CD8-positive, alpha-beta memory T cell (primary cell): ENCODE data around the gene HLTF. TPM values are rescaled to one million over a fixed set of nuclear protein-coding genes. Genes with fewer than 3 reads are reported as not detected.

ENCODE experiments used
- CTCF ChIA-PET: fragments of 350-600 bp; sonication (Branson Sonifier 250); formaldehyde crosslinking; loops from one replicate; lab custom pipeline; 2021; ENCODE audit warnings: antibody characterized with exemption; lab: Charles Lee
- POLR2A ChIA-PET: fragments of 350-600 bp; sonication (Branson Sonifier 250); formaldehyde crosslinking; loops from one replicate; lab custom pipeline; 2021; ENCODE audit warnings: antibody characterized with exemption; lab: Charles Lee
- DNase-seq, 5 donors: peaks; one replicate each; pipeline versions ENCODE4 v3.0.0 to v3.0.0-alpha.2; 2020 to 2022; ENCODE audit warnings: mixed read lengths in 1 of 5
- H3K27ac ChIP-seq: one replicate; pipeline ENCODE4 v1.7.0; 2013; ENCODE audit warnings: low read depth, mild to moderate bottlenecking, low read length, moderate library complexity
- H3K27me3 ChIP-seq: 2 replicates; pipeline ENCODE4 v1.7.0; 2013; ENCODE audit warnings: low read length, mild to moderate bottlenecking; ENCODE audit not compliant: insufficient read depth, poor library complexity, severe bottlenecking
- H3K36me3 ChIP-seq: 2 replicates; pipeline ENCODE4 v1.7.0; 2013; ENCODE audit warnings: mild to moderate bottlenecking, low read length, moderate library complexity; ENCODE audit not compliant: insufficient read depth
- H3K4me1 ChIP-seq: 2 replicates; pipeline ENCODE4 v1.7.0; 2013; ENCODE audit warnings: mild to moderate bottlenecking, low read length, moderate library complexity; ENCODE audit not compliant: insufficient read depth
- H3K4me3 ChIP-seq: 2 replicates; pipeline ENCODE4 v1.7.0; 2013; ENCODE audit warnings: mild to moderate bottlenecking, low read length
- H3K9me3 ChIP-seq: 2 replicates; pipeline ENCODE4 v1.7.0; 2013; ENCODE audit warnings: mild to moderate bottlenecking, low read length
- H3K27ac Mint-ChIP-seq, 8 donors: one replicate each; pipeline ENCODE4 v1.8.0; 2020 to 2021; ENCODE audit warnings: mixed read lengths in 8 of 8, mild to moderate bottlenecking in 6 of 8, inconsistent platforms in 3 of 8, moderate library complexity in 3 of 8
- H3K27me3 Mint-ChIP-seq, 2 donors: one replicate each; pipeline ENCODE4 v1.8.0; 2020 to 2021; ENCODE audit warnings: mixed read lengths in 2 of 2, mild to moderate bottlenecking in 1 of 2, moderate library complexity in 1 of 2
- H3K36me3 Mint-ChIP-seq, 3 donors: one replicate each; pipeline ENCODE4 v1.8.0; 2020 to 2021; ENCODE audit warnings: mixed read lengths in 3 of 3, inconsistent platforms in 1 of 3, mild to moderate bottlenecking in 1 of 3
- H3K4me1 Mint-ChIP-seq, 3 donors: one replicate each; pipeline ENCODE4 v1.8.0; 2020 to 2021; ENCODE audit warnings: mixed read lengths in 3 of 3, inconsistent platforms in 1 of 3, mild to moderate bottlenecking in 1 of 3
- H3K4me3 Mint-ChIP-seq, 7 donors: one replicate each; pipeline ENCODE4 v1.8.0; 2020 to 2021; ENCODE audit warnings: mixed read lengths in 7 of 7, mild to moderate bottlenecking in 6 of 7, moderate library complexity in 4 of 7, inconsistent platforms in 2 of 7
- H3K9me3 Mint-ChIP-seq, 5 donors: one replicate each; pipeline ENCODE4 v1.8.0; 2020 to 2022; ENCODE audit warnings: mixed read lengths in 5 of 5, mild to moderate bottlenecking in 3 of 5, moderate library complexity in 2 of 5, inconsistent platforms in 1 of 5
- polyA plus RNA-seq: library from polyadenylated mRNA; unstranded; fragments of 300-500 nt; fragmentation: Illumina TruSeq; gene quantifications from one replicate; pipeline ENCODE4 v1.2.3, GENCODE V29; 2021
- total RNA-seq, 2 experiments: library from RNA; stranded (reverse); gene quantifications; one replicate each; pipeline ENCODE4 v1.2.3, GENCODE V29; 2021

Gene HLTF
- total and polyA plus RNA-seq, 3 experiments from 2014 or later: 17.5 to 20.9 (median 18.6) TPM

- no peaks in the 10 kb centered on the region for H3K9me3 Mint-ChIP-seq
- Histone ChIP-seq H3K4me3 (no peak overlapping the region), H3K36me3 (no peaks in the 10 kb centered on the region), H3K4me1 (no peaks in the 10 kb centered on the region), H3K9me3 (no peaks in the 10 kb centered on the region), H3K27ac (no peak overlapping the region), H3K27me3 (no peaks in the 10 kb centered on the region)
- no peak overlapping the region for H3K27ac Mint-ChIP-seq
- H3K36me3 Mint-ChIP-seq: no peaks in the 10 kb centered on the region
- CTCF ChIA-PET: interaction anchor here (1.2 to 4.0 kb wide), 3 partner anchors 148 to 152 kb away, joined by 3 to 30 read pairs (median 5); no protein-coding TSS in a partner anchor
- H3K27me3 Mint-ChIP-seq: peaks cover 0 to 13% of the 10 kb centered on the region in 2 donors
- H3K4me1 Mint-ChIP-seq: peaks cover 4 to 5% (median 4%) of the 10 kb centered on the region in 3 donors
- DNase-seq: no peak
- no peak overlapping the region for H3K4me3 Mint-ChIP-seq
- POLR2A ChIA-PET: no interaction called here
Measured at GRCh38 chr3:149122721-149123578, 36.6 kb upstream of the HLTF start.

DNA sequence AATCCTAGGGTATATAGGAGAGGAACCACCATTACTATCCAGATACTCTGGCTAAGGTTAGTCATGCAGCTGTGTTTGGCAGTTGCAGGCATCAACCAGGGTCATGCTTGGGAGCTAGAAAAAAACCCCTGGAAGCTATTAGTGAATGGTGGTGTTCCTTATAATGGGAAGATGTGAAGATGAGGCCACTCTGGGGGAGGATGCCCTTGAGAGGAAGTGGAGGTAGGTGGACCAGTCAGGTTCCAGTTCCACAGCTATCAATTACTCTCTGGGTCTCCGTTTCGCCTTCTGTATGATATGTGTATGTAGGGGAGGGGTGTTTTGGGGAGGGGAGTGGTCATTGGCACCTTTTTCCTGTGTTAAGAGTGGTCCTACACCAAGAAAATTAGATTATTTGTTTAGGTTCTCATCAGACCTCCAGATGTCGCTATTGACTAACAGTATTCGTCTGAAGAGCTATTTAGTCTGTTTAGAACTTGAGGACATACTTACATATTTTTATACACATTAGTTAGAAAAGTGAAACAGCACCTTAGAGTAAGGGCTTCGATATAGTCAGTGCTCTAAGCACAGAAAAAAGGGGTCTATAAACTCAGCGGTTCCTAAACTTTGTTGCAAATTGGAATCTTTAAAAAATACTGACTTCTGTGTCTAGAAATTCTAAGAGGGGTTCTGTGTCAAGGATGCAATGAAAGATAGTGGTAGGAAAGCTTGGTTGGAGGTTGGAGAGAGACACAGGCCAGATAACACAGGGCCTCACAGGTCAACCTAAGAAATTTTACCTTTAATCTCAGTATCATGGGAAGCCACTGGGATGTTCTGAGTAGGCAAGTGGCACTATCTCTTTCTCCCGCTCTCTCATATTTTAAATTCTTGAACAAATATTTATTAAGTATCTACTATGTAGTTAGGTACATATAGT is 34.0 kb upstream of the HLTF start:
- no peaks in the 10 kb centered on the region for H3K36me3 ChIP-seq
- H3K4me3 ChIP-seq: no peak overlapping the region
- Mint-ChIP-seq H3K4me1 (peaks cover 4 to 5% (median 4%) of the 10 kb centered on the region in 3 donors), H3K27ac (no peak overlapping the region), H3K36me3 (no peaks in the 10 kb centered on the region), H3K4me3 (no peak overlapping the region), H3K27me3 (peaks cover 0 to 9% of the 10 kb centered on the region in 2 donors), H3K9me3 (no peaks in the 10 kb centered on the region)
- no peaks in the 10 kb centered on the region for H3K9me3 ChIP-seq
- ChIA-PET POLR2A (interaction anchor here (1.1 kb wide), 1 partner anchor 9 kb away, joined by 4 read pairs; no protein-coding TSS in a partner anchor), CTCF (interaction anchor here (0.6 to 4.0 kb wide), 29 partner anchors 9 to 688 kb away, joined by 3 to 32 read pairs (median 4); partner anchors contain the start of genes HLTF and HPS3)
- no peak overlapping the region for H3K27ac ChIP-seq
- H3K4me1 ChIP-seq: no peaks in the 10 kb centered on the region
- peak in 2 of 5 donors; percentile 39 to 51 for DNase-seq
- no peaks in the 10 kb centered on the region for H3K27me3 ChIP-seq

- POLR2A ChIA-PET: no interaction called here
- Mint-ChIP-seq H3K27me3 (peaks cover 0 to 6% of the 10 kb centered on the region in 2 donors), H3K9me3 (no peaks in the 10 kb centered on the region), H3K4me1 (peaks cover 4 to 5% (median 4%) of the 10 kb centered on the region in 3 donors), H3K36me3 (no peaks in the 10 kb centered on the region), H3K27ac (no peak overlapping the region), H3K4me3 (no peak overlapping the region)
- no peak for DNase-seq
- no peak overlapping the region for H3K4me3 ChIP-seq
- H3K27me3 ChIP-seq: no peaks in the 10 kb centered on the region
- CTCF ChIA-PET: interaction anchor here (0.8 to 4.0 kb wide), 17 partner anchors 10 to 689 kb away, joined by 3 to 32 read pairs (median 5); partner anchors contain the start of gene HPS3
- no peaks in the 10 kb centered on the region for H3K4me1 ChIP-seq
- H3K36me3 ChIP-seq: no peaks in the 10 kb centered on the region
- no peak overlapping the region for H3K27ac ChIP-seq
- H3K9me3 ChIP-seq: no peaks in the 10 kb centered on the region
Measured at GRCh38 chr3:149119466-149119865, 33.1 kb upstream of the HLTF start.

GRCh38 chr3:149118724-149119123 is 32.4 kb upstream of the HLTF start:
- CTCF ChIA-PET: interaction anchor here (1.4 to 3.7 kb wide), 5 partner anchors 11 to 690 kb away, joined by 3 to 27 read pairs (median 6); partner anchors contain the start of gene HPS3
- no peaks in the 10 kb centered on the region for H3K27me3 Mint-ChIP-seq
- no peaks in the 10 kb centered on the region for H3K9me3 Mint-ChIP-seq
- DNase-seq: no peak
- Histone ChIP-seq H3K36me3 (no peaks in the 10 kb centered on the region), H3K27me3 (no peaks in the 10 kb centered on the region), H3K4me3 (no peak overlapping the region), H3K9me3 (no peaks in the 10 kb centered on the region), H3K27ac (no peak overlapping the region), H3K4me1 (no peaks in the 10 kb centered on the region)
- POLR2A ChIA-PET: no interaction called here
- no peak overlapping the region for H3K4me3 Mint-ChIP-seq
- H3K4me1 Mint-ChIP-seq: peaks cover 4 to 5% (median 4%) of the 10 kb centered on the region in 3 donors
- peak overlapping the region in 1 of 8 donors; percentile 13 for H3K27ac Mint-ChIP-seq
- H3K36me3 Mint-ChIP-seq: no peaks in the 10 kb centered on the region

GRCh38 chr3:149115114-149115513 is 28.8 kb upstream of the HLTF start:
- Mint-ChIP-seq H3K27ac (no peak overlapping the region), H3K9me3 (no peaks in the 10 kb centered on the region), H3K27me3 (peaks cover 0 to 2% of the 10 kb centered on the region in 2 donors), H3K4me3 (no peak overlapping the region), H3K4me1 (no peaks in the 10 kb centered on the region), H3K36me3 (no peaks in the 10 kb centered on the region)
- Histone ChIP-seq H3K9me3 (no peaks in the 10 kb centered on the region), H3K4me1 (no peaks in the 10 kb centered on the region), H3K4me3 (no peak overlapping the region), H3K27me3 (no peaks in the 10 kb centered on the region), H3K36me3 (no peaks in the 10 kb centered on the region), H3K27ac (no peak overlapping the region)
- POLR2A ChIA-PET: no interaction called here
- CTCF ChIA-PET: no interaction called here
- DNase-seq: no peak

- Histone ChIP-seq H3K4me3 (no peak overlapping the region), H3K4me1 (no peaks in the 10 kb centered on the region), H3K9me3 (no peaks in the 10 kb centered on the region), H3K27ac (no peak overlapping the region), H3K36me3 (no peaks in the 10 kb centered on the region), H3K27me3 (no peaks in the 10 kb centered on the region)
- ChIA-PET POLR2A (no interaction called here), CTCF (interaction anchor here (1.1 kb wide), 1 partner anchor 18 kb away, joined by 3 read pairs; no protein-coding TSS in a partner anchor)
- Mint-ChIP-seq H3K27ac (no peak overlapping the region), H3K27me3 (peaks cover 0 to 2% of the 10 kb centered on the region in 2 donors), H3K9me3 (no peaks in the 10 kb centered on the region), H3K36me3 (no peaks in the 10 kb centered on the region), H3K4me3 (no peak overlapping the region), H3K4me1 (no peaks in the 10 kb centered on the region)
- DNase-seq: no peak
Measured at GRCh38 chr3:149114458-149114857, 28.1 kb upstream of the HLTF start.

GRCh38 chr3:149104484-149104883 is 18.2 kb upstream of the HLTF start:
- Mint-ChIP-seq H3K9me3 (peaks cover 0 to 7% (median 0%) of the 10 kb centered on the region in 5 donors), H3K27me3 (peaks cover 3 to 10% of the 10 kb centered on the region in 2 donors), H3K4me3 (no peak overlapping the region), H3K4me1 (no peaks in the 10 kb centered on the region), H3K27ac (no peak overlapping the region), H3K36me3 (no peaks in the 10 kb centered on the region)
- CTCF ChIA-PET: no interaction called here
- Histone ChIP-seq H3K9me3 (no peaks in the 10 kb centered on the region), H3K36me3 (no peaks in the 10 kb centered on the region), H3K4me3 (no peak overlapping the region), H3K27me3 (no peaks in the 10 kb centered on the region), H3K27ac (no peak overlapping the region), H3K4me1 (no peaks in the 10 kb centered on the region)
- no peak for DNase-seq
- POLR2A ChIA-PET: no interaction called here
